Esophagus muscularis mucosa (tissue), 3 donors: ENCODE measurements around the gene AOAH.

Source experiments
- POLR2A ChIP-seq: fragments of 450-650 bp; IDR thresholded peaks from one replicate; pipeline ENCODE4 v1.6.1; 2017; ENCODE audit warnings: antibody characterized with exemption, moderate library complexity, mild to moderate bottlenecking, low read depth
- TF ChIP-seq, protein P1 (sequence below), 3 experiments: fragments of 200-600 bp in 2 of 3; fragments of 450-650 bp in 1 of 3; sonication (generic) in 2 of 3; IDR thresholded peaks; one replicate each; pipeline ENCODE4 v1.5.1; 2017 to 2019; ENCODE audit warnings: antibody characterized with exemption in 3 of 3, mild to moderate bottlenecking in 2 of 3, moderate library complexity in 1 of 3

DNA sequence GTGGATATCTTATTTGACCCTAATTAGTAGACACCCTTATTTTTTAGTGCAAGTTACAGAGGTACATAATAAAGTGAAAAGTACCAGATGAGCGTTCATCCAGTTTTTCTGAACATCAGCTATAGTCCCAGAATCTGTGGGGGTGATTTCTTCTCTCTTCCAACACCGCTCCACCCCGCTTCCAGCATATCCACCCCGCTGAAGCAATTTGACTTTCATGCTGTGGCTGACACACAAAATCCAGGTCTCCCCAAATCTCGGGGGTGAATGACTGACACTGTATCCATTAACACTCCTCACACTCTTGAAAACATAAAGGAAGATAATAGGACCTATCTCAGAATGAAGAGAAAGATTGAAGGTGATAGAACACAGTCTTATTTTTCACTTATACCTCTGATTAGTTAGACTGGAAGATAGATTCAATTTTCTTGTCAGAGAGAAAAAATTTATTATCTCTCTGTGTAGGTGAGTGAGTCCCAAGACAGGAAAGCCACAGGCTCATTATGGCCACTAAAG is 191.3 kb downstream of the AOAH start:
- TF ChIP-seq, protein P1, sequence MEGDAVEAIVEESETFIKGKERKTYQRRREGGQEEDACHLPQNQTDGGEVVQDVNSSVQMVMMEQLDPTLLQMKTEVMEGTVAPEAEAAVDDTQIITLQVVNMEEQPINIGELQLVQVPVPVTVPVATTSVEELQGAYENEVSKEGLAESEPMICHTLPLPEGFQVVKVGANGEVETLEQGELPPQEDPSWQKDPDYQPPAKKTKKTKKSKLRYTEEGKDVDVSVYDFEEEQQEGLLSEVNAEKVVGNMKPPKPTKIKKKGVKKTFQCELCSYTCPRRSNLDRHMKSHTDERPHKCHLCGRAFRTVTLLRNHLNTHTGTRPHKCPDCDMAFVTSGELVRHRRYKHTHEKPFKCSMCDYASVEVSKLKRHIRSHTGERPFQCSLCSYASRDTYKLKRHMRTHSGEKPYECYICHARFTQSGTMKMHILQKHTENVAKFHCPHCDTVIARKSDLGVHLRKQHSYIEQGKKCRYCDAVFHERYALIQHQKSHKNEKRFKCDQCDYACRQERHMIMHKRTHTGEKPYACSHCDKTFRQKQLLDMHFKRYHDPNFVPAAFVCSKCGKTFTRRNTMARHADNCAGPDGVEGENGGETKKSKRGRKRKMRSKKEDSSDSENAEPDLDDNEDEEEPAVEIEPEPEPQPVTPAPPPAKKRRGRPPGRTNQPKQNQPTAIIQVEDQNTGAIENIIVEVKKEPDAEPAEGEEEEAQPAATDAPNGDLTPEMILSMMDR (IDR thresholded peaks at IDR 0.05), result no peak
- TF ChIP-seq POLR2A, result no peak
